ENCODE results near the gene KCNK7.

KCNK7 gene

GRCh38 chr11:65627202-65627601, 31.6 kb upstream of the KCNK7 start:
- FAIRE-seq (no peak), DNase-seq (ENCODE audit: insufficient read length, low spot score) (no peak)
- no peak for TF ChIP-seq POLR2A (IDR thresholded peaks at IDR 0.05; ENCODE audit: low read depth, low read length)
- TF ChIP-seq POLR2AphosphoS5 (IDR thresholded peaks at IDR 0.05; ENCODE audit: low read depth, low read length): no peak
- TF ChIP-seq PAX5 (IDR thresholded peaks at IDR 0.05; ENCODE audit: insufficient read depth, low read length, severe bottlenecking): no peak

GRCh38 chr11:65625628-65626342, 30.2 kb upstream of the KCNK7 start:
- TF ChIP-seq TAF1 (IDR thresholded peaks at IDR 0.05; ENCODE audit: low read depth, low read length) (no peak), POLR2A (IDR thresholded peaks at IDR 0.05; ENCODE audit: low read depth, low read length) (no peak), POLR2AphosphoS5 (IDR thresholded peaks at IDR 0.05; ENCODE audit: low read depth, low read length) (no peak), POU2F2 (IDR thresholded peaks at IDR 0.05; ENCODE audit: low read depth, low read length) (no peak), PAX5 (IDR thresholded peaks at IDR 0.05; ENCODE audit: insufficient read depth, low read length, severe bottlenecking) (no peak), SPI1 (IDR thresholded peaks at IDR 0.05; ENCODE audit: low read depth, low read length) (no peak)
- peak; percentile 79 for FAIRE-seq
- DNase-seq (ENCODE audit: insufficient read length, low spot score): peak; percentile 79

GRCh38 chr11:65624931-65625627, 29.5 kb upstream of the KCNK7 start:
- no peak for DNase-seq (ENCODE audit: insufficient read length, low spot score)
- TF ChIP-seq POLR2AphosphoS5 (IDR thresholded peaks at IDR 0.05; ENCODE audit: low read depth, low read length): no peak
- no peak for TF ChIP-seq SPI1 (IDR thresholded peaks at IDR 0.05; ENCODE audit: low read depth, low read length)
- TF ChIP-seq POLR2A (IDR thresholded peaks at IDR 0.05; ENCODE audit: low read depth, low read length): no peak; the same call in 1 of the 2 replicates
- TF ChIP-seq POU2F2 (IDR thresholded peaks at IDR 0.05; ENCODE audit: low read depth, low read length): no peak
- TF ChIP-seq PAX5 (IDR thresholded peaks at IDR 0.05; ENCODE audit: insufficient read depth, low read length, severe bottlenecking): no peak
- no peak for TF ChIP-seq TAF1 (IDR thresholded peaks at IDR 0.05; ENCODE audit: low read depth, low read length)
- FAIRE-seq: no peak

- no peak for DNase-seq (ENCODE audit: insufficient read length, low spot score)
Observed at GRCh38 chr11:65623852-65624616, 28.4 kb upstream of the KCNK7 start.

GRCh38 chr11:65623177-65623576, 27.6 kb upstream of the KCNK7 start:
- no peak for TF ChIP-seq POU2F2 (IDR thresholded peaks at IDR 0.05; ENCODE audit: low read depth, low read length)
- TF ChIP-seq TAF1 (IDR thresholded peaks at IDR 0.05; ENCODE audit: low read depth, low read length): no peak
- TF ChIP-seq POLR2AphosphoS5 (IDR thresholded peaks at IDR 0.05; ENCODE audit: low read depth, low read length): no peak
- TF ChIP-seq PAX5 (IDR thresholded peaks at IDR 0.05; ENCODE audit: insufficient read depth, low read length, severe bottlenecking): no peak
- TF ChIP-seq SPI1 (IDR thresholded peaks at IDR 0.05; ENCODE audit: low read depth, low read length): no peak
- TF ChIP-seq POLR2A (IDR thresholded peaks at IDR 0.05; ENCODE audit: low read depth, low read length): no peak
- DNase-seq (ENCODE audit: insufficient read length, low spot score): no peak
- FAIRE-seq: no peak

More at GRCh38 chr11:65623852-65624616, 28.4 kb upstream of the KCNK7 start:
- FAIRE-seq: no peak
- TF ChIP-seq PAX5 (IDR thresholded peaks at IDR 0.05; ENCODE audit: insufficient read depth, low read length, severe bottlenecking) (no peak), POLR2AphosphoS5 (IDR thresholded peaks at IDR 0.05; ENCODE audit: low read depth, low read length) (no peak; the same call in 1 of the 2 replicates), POU2F2 (IDR thresholded peaks at IDR 0.05; ENCODE audit: low read depth, low read length) (no peak), POLR2A (IDR thresholded peaks at IDR 0.05; ENCODE audit: low read depth, low read length) (no peak), TAF1 (IDR thresholded peaks at IDR 0.05; ENCODE audit: low read depth, low read length) (no peak), SPI1 (IDR thresholded peaks at IDR 0.05; ENCODE audit: low read depth, low read length) (no peak)

GRCh38 chr11:65622011-65622410, 26.4 kb upstream of the KCNK7 start:
- FAIRE-seq: no peak

GRCh38 chr11:65621460-65621859, 25.9 kb upstream of the KCNK7 start:
- FAIRE-seq: no peak
- DNase-seq (ENCODE audit: insufficient read length, low spot score): no peak
- TF ChIP-seq POU2F2 (IDR thresholded peaks at IDR 0.05; ENCODE audit: low read depth, low read length) (no peak), TAF1 (IDR thresholded peaks at IDR 0.05; ENCODE audit: low read depth, low read length) (no peak), PAX5 (IDR thresholded peaks at IDR 0.05; ENCODE audit: insufficient read depth, low read length, severe bottlenecking) (no peak), POLR2AphosphoS5 (IDR thresholded peaks at IDR 0.05; ENCODE audit: low read depth, low read length) (no peak), POLR2A (IDR thresholded peaks at IDR 0.05; ENCODE audit: low read depth, low read length) (no peak), SPI1 (IDR thresholded peaks at IDR 0.05; ENCODE audit: low read depth, low read length) (no peak)

More at GRCh38 chr11:65622011-65622410, 26.4 kb upstream of the KCNK7 start:
- TF ChIP-seq POLR2A (IDR thresholded peaks at IDR 0.05; ENCODE audit: low read depth, low read length): no peak
- no peak for TF ChIP-seq POLR2AphosphoS5 (IDR thresholded peaks at IDR 0.05; ENCODE audit: low read depth, low read length)
- TF ChIP-seq PAX5 (IDR thresholded peaks at IDR 0.05; ENCODE audit: insufficient read depth, low read length, severe bottlenecking): no peak
- TF ChIP-seq TAF1 (IDR thresholded peaks at IDR 0.05; ENCODE audit: low read depth, low read length): no peak
- no peak for TF ChIP-seq POU2F2 (IDR thresholded peaks at IDR 0.05; ENCODE audit: low read depth, low read length)
- TF ChIP-seq SPI1 (IDR thresholded peaks at IDR 0.05; ENCODE audit: low read depth, low read length): no peak
- no peak for DNase-seq (ENCODE audit: insufficient read length, low spot score)

- FAIRE-seq (no peak), DNase-seq (ENCODE audit: insufficient read length, low spot score) (no peak)
- TF ChIP-seq PAX5 (IDR thresholded peaks at IDR 0.05; ENCODE audit: insufficient read depth, low read length, severe bottlenecking): no peak
- TF ChIP-seq POLR2AphosphoS5 (IDR thresholded peaks at IDR 0.05; ENCODE audit: low read depth, low read length): 0 out of 2 replicates have a peak, but pooled peaks have one; percentile 9
- TF ChIP-seq TAF1 (IDR thresholded peaks at IDR 0.05; ENCODE audit: low read depth, low read length): no peak
Observed at GRCh38 chr11:65620666-65621065, 25.1 kb upstream of the KCNK7 start.

Measured in GM12891 (cell line).